ENCODE results near the gene TMC5.

Gene TMC5

GRCh38 chr16:19522397-19522732, 104.7 kb downstream of the TMC5 start:
- Histone ChIP-seq H3K27me3 (ENCODE audit: insufficient read depth, low read length) (no peaks in the 10 kb centered on the region), H3K36me3 (ENCODE audit: insufficient read depth, low read length) (no peaks in the 10 kb centered on the region), H3K4me1 (ENCODE audit: control insufficient read depth, insufficient read depth, low read length, unreplicated experiment) (peaks cover 29% of the 10 kb centered on the region), H2AFZ (ENCODE audit: low read length, unreplicated experiment) (peak overlapping the region; percentile 71), H3K79me2 (ENCODE audit: control insufficient read depth, insufficient read depth, low read length, unreplicated experiment) (peaks cover 42% of the 10 kb centered on the region), H3K27ac (ENCODE audit: low read depth, low read length) (no peak overlapping the region), H3K4me3 (ENCODE audit: low read depth, low read length) (peak overlapping the region; percentile 78)

DNA sequence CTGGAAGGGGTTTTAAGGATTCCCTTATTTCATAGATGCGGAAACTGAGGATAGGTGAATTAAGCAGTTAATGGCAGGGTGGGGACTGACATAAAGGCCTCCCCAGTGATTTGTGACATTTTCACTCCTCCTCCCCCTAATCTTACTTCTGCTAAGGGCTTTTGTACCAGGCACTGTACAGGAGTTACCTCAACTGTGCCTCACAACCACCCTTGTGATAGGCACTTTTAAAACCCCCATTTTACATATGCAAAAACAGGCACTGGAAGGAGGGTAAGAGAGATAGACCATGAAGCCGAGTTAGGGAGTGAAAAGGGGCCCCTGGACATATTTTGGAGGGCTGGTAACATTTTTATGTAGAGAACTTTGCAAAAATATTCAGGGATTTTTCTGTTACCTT, 105.1 kb downstream of the TMC5 start:
- H3K4me1 ChIP-seq (ENCODE audit: control insufficient read depth, insufficient read depth, low read length, unreplicated experiment) = peaks cover 25% of the 10 kb centered on the region
- H3K27ac ChIP-seq (ENCODE audit: low read depth, low read length) = no peak overlapping the region
- H3K27me3 ChIP-seq (ENCODE audit: insufficient read depth, low read length) = no peaks in the 10 kb centered on the region
- H3K36me3 ChIP-seq (ENCODE audit: insufficient read depth, low read length) = no peaks in the 10 kb centered on the region
- H3K4me3 ChIP-seq (ENCODE audit: low read depth, low read length) = no peak overlapping the region
- peak overlapping the region; percentile 71 for H2AFZ ChIP-seq (ENCODE audit: low read length, unreplicated experiment)
- peaks cover 42% of the 10 kb centered on the region for H3K79me2 ChIP-seq (ENCODE audit: control insufficient read depth, insufficient read depth, low read length, unreplicated experiment)

- H3K4me1 ChIP-seq (ENCODE audit: control insufficient read depth, insufficient read depth, low read length, unreplicated experiment) = peaks cover 23% of the 10 kb centered on the region
- peaks cover 42% of the 10 kb centered on the region for H3K79me2 ChIP-seq (ENCODE audit: control insufficient read depth, insufficient read depth, low read length, unreplicated experiment)
- H2AFZ ChIP-seq (ENCODE audit: low read length, unreplicated experiment) = peak overlapping the region; percentile 30
- H3K36me3 ChIP-seq (ENCODE audit: insufficient read depth, low read length) = peaks cover 3% of the 10 kb centered on the region; the same call in 1 of the 2 replicates
- no peak overlapping the region for H3K4me3 ChIP-seq (ENCODE audit: low read depth, low read length)
- no peaks in the 10 kb centered on the region for H3K27me3 ChIP-seq (ENCODE audit: insufficient read depth, low read length)
- no peak overlapping the region for H3K27ac ChIP-seq (ENCODE audit: low read depth, low read length)
These were observed 105.5 kb downstream of the TMC5 start for GRCh38 chr16:19523184-19523558.

DNA sequence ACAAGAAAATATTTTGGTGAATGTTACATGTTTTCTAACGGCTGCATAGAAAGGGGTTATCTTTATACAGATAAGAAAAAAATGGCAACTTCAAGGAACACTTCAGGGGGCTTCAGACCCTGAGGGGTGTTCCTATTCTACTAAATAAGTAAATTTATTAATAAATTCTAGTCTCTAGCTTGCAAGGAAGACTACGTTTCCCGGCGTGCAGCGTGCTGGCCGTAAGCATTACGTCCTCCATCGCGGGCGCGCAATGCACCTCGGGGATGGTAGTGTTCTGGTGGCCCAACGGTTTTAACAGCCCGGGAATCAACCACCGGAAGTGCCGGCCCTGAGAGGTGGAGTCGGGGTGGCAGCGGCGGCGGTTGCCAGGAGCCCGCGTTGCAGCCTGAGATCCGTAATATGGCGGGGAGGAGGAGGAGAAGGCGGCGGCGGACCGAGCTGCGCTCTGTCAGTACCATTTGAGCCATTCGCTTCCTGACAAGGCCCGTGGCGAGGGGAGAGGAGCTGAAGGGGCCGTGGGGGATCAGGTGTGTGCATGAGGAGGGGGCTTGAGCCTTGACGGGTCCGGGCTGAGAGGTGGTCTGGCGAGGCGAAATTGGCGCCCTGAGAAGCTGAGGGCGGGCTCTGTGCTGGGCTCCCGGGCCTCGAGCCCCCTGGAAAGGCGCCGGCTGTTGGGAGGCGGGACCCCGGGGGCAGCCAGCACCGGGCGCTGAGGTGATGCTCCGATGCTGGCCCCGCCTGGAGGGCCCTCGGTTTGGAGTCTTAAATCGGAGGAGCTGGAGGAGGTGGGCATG, 106.1 kb downstream of the TMC5 start, which contains the start of gene CCP110:
CCP110 (plus strand) TSS at position 384 of the 797 bp plus-strand sequence. CDS start 3,940 bp downstream, outside the sequence.
- peak within 1 kb of the TSS; percentile 90 for H2AFZ ChIP-seq (ENCODE audit: low read length, unreplicated experiment)
- peaks cover 23% of the 10 kb centered on the region for H3K4me1 ChIP-seq (ENCODE audit: control insufficient read depth, insufficient read depth, low read length, unreplicated experiment)
- H3K79me2 ChIP-seq (ENCODE audit: control insufficient read depth, insufficient read depth, low read length, unreplicated experiment) = peaks cover 39% of the 10 kb centered on the region

GRCh38 chr16:19524356-19524615, 106.6 kb downstream of the TMC5 start:
- H3K4me3 ChIP-seq (ENCODE audit: low read depth, low read length) = peak overlapping the region; percentile 98
- H3K27me3 ChIP-seq (ENCODE audit: insufficient read depth, low read length) = no peaks in the 10 kb centered on the region
- H3K36me3 ChIP-seq (ENCODE audit: insufficient read depth, low read length) = peaks cover 13% of the 10 kb centered on the region
- peak overlapping the region; percentile 90 for H2AFZ ChIP-seq (ENCODE audit: low read length, unreplicated experiment)
- peak overlapping the region; percentile 34; the same call in 1 of the 2 replicates for H3K27ac ChIP-seq (ENCODE audit: low read depth, low read length)
- peaks cover 23% of the 10 kb centered on the region for H3K4me1 ChIP-seq (ENCODE audit: control insufficient read depth, insufficient read depth, low read length, unreplicated experiment)
- H3K79me2 ChIP-seq (ENCODE audit: control insufficient read depth, insufficient read depth, low read length, unreplicated experiment) = peaks cover 39% of the 10 kb centered on the region

More for the DNA sequence above, 106.1 kb downstream of the TMC5 start, which contains the start of gene CCP110:
- H3K36me3 ChIP-seq (ENCODE audit: insufficient read depth, low read length) = peaks cover 9% of the 10 kb centered on the region
- H3K27me3 ChIP-seq (ENCODE audit: insufficient read depth, low read length) = no peaks in the 10 kb centered on the region
- peak within 1 kb of the TSS; percentile 98 for H3K4me3 ChIP-seq (ENCODE audit: low read depth, low read length)
- peak within 1 kb of the TSS; percentile 34; the same call in 1 of the 2 replicates for H3K27ac ChIP-seq (ENCODE audit: low read depth, low read length)

DNA sequence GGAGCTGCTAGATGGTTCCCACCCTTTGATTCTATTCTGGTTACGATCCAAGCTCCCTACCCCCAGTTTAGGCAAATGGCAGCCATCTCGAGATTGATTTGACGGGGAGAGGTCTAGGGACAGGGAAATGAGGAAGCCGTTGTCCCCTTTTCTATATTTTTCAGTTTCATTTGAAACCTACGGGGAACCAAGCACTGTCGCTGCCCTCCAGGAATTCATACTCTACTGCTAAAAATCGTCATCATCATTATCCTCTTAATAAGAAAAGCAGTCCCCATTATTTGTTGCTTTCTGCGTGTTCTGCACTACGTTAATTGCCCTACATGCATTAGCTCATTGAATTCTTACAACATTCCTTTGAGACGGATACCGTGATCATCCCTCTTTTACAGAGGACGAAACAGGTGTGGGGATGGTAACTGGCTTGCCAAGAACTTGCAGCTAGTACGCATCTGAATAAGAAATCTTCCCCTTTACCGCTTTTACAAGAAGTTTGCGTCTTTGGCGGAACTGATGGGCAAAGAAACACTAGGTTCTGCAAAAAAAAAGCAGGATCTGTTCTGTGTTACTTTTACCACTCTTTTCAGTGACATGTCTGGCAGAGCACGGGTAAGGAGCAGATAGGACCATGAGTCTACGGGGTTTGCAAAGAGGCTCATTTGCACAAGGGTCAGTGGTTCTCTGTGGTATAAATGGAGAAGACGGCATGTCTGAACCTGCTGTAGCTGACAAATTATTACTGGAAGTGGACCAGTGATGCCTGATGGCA, 107.1 kb downstream of the TMC5 start:
- Histone ChIP-seq H2AFZ (ENCODE audit: low read length, unreplicated experiment) (peak overlapping the region; percentile 90), H3K4me1 (ENCODE audit: control insufficient read depth, insufficient read depth, low read length, unreplicated experiment) (peaks cover 23% of the 10 kb centered on the region), H3K4me3 (ENCODE audit: low read depth, low read length) (peak overlapping the region; percentile 98), H3K79me2 (ENCODE audit: control insufficient read depth, insufficient read depth, low read length, unreplicated experiment) (peaks cover 38% of the 10 kb centered on the region), H3K27ac (ENCODE audit: low read depth, low read length) (no peak overlapping the region), H3K27me3 (ENCODE audit: insufficient read depth, low read length) (no peaks in the 10 kb centered on the region), H3K36me3 (ENCODE audit: insufficient read depth, low read length) (peaks cover 13% of the 10 kb centered on the region)

- Histone ChIP-seq H3K27me3 (ENCODE audit: insufficient read depth, low read length) (no peaks in the 10 kb centered on the region), H3K4me1 (ENCODE audit: control insufficient read depth, insufficient read depth, low read length, unreplicated experiment) (peaks cover 18% of the 10 kb centered on the region), H3K27ac (ENCODE audit: low read depth, low read length) (no peak overlapping the region), H3K79me2 (ENCODE audit: control insufficient read depth, insufficient read depth, low read length, unreplicated experiment) (peaks cover 33% of the 10 kb centered on the region), H2AFZ (ENCODE audit: low read length, unreplicated experiment) (peak overlapping the region; percentile 90), H3K4me3 (ENCODE audit: low read depth, low read length) (peak overlapping the region; percentile 98), H3K36me3 (ENCODE audit: insufficient read depth, low read length) (peaks cover 13% of the 10 kb centered on the region)
These were observed 107.7 kb downstream of the TMC5 start for GRCh38 chr16:19525385-19525723.

DNA sequence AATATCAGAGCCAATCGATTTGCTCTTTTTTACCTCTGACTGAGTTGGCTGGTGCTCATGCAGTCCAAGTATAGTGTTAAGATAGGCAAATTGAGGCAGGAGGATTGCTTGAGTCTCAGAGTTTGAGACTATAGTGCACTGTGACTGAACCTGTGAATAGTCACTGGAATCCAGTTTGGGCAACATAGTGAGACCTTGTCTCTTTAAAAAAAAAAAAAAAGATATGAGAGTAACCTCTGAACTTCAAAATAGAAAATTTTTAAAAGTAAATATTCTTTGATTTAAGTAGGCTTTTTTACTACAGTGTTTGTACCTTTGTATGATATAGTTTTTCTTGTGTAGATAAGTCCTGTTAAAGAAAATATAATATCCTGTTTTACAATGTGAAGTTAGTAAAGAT, 109.5 kb downstream of the TMC5 start:
- H3K4me1 ChIP-seq (ENCODE audit: control insufficient read depth, insufficient read depth, low read length, unreplicated experiment) = peaks cover 13% of the 10 kb centered on the region

GRCh38 chr16:19528666-19529065, 111.0 kb downstream of the TMC5 start:
- no peak overlapping the region for H2AFZ ChIP-seq (ENCODE audit: low read length, unreplicated experiment)
- H3K79me2 ChIP-seq (ENCODE audit: control insufficient read depth, insufficient read depth, low read length, unreplicated experiment) = peaks cover 27% of the 10 kb centered on the region
- H3K4me1 ChIP-seq (ENCODE audit: control insufficient read depth, insufficient read depth, low read length, unreplicated experiment) = peaks cover 13% of the 10 kb centered on the region
- H3K27ac ChIP-seq (ENCODE audit: low read depth, low read length) = no peak overlapping the region
- H3K36me3 ChIP-seq (ENCODE audit: insufficient read depth, low read length) = peaks cover 22% of the 10 kb centered on the region
- H3K4me3 ChIP-seq (ENCODE audit: low read depth, low read length) = no peak overlapping the region
- no peaks in the 10 kb centered on the region for H3K27me3 ChIP-seq (ENCODE audit: insufficient read depth, low read length)

More for the DNA sequence above, 109.5 kb downstream of the TMC5 start:
- Histone ChIP-seq H3K36me3 (ENCODE audit: insufficient read depth, low read length) (peaks cover 15% of the 10 kb centered on the region), H3K27me3 (ENCODE audit: insufficient read depth, low read length) (no peaks in the 10 kb centered on the region), H3K27ac (ENCODE audit: low read depth, low read length) (no peak overlapping the region), H3K4me3 (ENCODE audit: low read depth, low read length) (no peak overlapping the region), H2AFZ (ENCODE audit: low read length, unreplicated experiment) (no peak overlapping the region), H3K79me2 (ENCODE audit: control insufficient read depth, insufficient read depth, low read length, unreplicated experiment) (peaks cover 27% of the 10 kb centered on the region)

DNA sequence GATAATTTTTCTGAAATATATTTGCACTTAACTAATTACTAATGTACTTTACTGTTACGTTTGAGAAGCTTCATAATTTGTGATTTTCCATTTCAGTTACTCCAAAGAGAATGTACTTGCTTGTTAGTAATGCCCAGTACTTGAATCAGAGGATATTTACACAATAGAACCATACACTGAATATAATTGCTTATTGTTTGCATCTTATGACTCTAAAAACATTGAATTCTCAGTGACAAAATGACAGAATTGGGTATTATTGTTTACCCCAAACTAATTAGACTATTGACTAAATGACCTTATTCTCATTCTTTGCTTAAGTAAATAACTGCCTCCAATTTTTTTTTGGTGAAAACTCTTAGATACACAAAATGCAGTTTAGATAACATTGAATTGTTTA, 114.9 kb downstream of the TMC5 start:
- Histone ChIP-seq H2AFZ (ENCODE audit: low read length, unreplicated experiment) (no peak overlapping the region), H3K36me3 (ENCODE audit: insufficient read depth, low read length) (peaks cover 26% of the 10 kb centered on the region), H3K27me3 (ENCODE audit: insufficient read depth, low read length) (no peaks in the 10 kb centered on the region), H3K4me3 (ENCODE audit: low read depth, low read length) (no peak overlapping the region), H3K4me1 (ENCODE audit: control insufficient read depth, insufficient read depth, low read length, unreplicated experiment) (no peaks in the 10 kb centered on the region), H3K27ac (ENCODE audit: low read depth, low read length) (no peak overlapping the region), H3K79me2 (ENCODE audit: control insufficient read depth, insufficient read depth, low read length, unreplicated experiment) (no peaks in the 10 kb centered on the region)
